SK-N-SH (cell line): ENCODE measurements around the gene CLCN2. TPM values are rescaled to one million over a fixed set of nuclear protein-coding genes. Genes with fewer than 3 reads are reported as not detected.

ENCODE experiments used
- CTCF ChIA-PET: fragments of 300-600, 350-600 bp; formaldehyde crosslinking; extraction: SDS; loops from one replicate; lab custom pipeline; 2021; lab: Yijun Ruan, JAX
- POLR2A ChIA-PET: fragments of 350-600 bp; sonication (Branson Sonifier 250); formaldehyde crosslinking; extraction: SDS; loops from one replicate; lab custom pipeline; 2020; ENCODE audit warnings: antibody characterized with exemption, inconsistent platforms; lab: Yijun Ruan, JAX
- DNase-seq: peaks from one replicate; pipeline ENCODE4 v3.0.0; 2012
- H2AFZ ChIP-seq: fragments of 200-600 bp; sonication (generic); 2 replicates; pipeline ENCODE4 v1.8.1; 2016; ENCODE audit warnings: antibody characterized with exemption, mild to moderate bottlenecking, low read depth
- H3F3A ChIP-seq: fragments of 200-600 bp; sonication (generic); replicated peaks from 2 replicates; pipeline ENCODE3; 2016; ENCODE audit warnings: antibody characterized with exemption, mild to moderate bottlenecking; ENCODE audit not compliant: insufficient read depth
- H3K27ac ChIP-seq, 2 experiments: fragments of 200-500 bp in 1 of 2; fragments of 200-600 bp in 1 of 2; sonication (Bioruptor generic) in 1 of 2; sonication (generic), shearing (Covaris generic) in 1 of 2; 2 replicates each; pipeline versions ENCODE4 v1.5.1 to v1.6.1; 2014 to 2016; ENCODE audit warnings: low read depth in 2 of 2, inconsistent platforms in 1 of 2, low read length in 1 of 2, mild to moderate bottlenecking in 1 of 2, mixed read lengths in 1 of 2
- H3K27me3 ChIP-seq: fragments of 200-600 bp; sonication (generic), shearing (Covaris generic); 2 replicates; pipeline ENCODE4 v1.6.1; 2016; ENCODE audit warnings: mixed run types; ENCODE audit not compliant: insufficient read depth
- H3K36me3 ChIP-seq, 2 experiments: fragments of 200-500 bp in 1 of 2; fragments of 200-600 bp in 1 of 2; sonication (Bioruptor generic) in 1 of 2; sonication (generic) in 1 of 2; replicated peaks in 1 of 2; 2 replicates each; pipeline versions ENCODE3 to v1.5.1; 2014 to 2016; ENCODE audit warnings: low read length in 1 of 2, mild to moderate bottlenecking in 1 of 2; ENCODE audit not compliant: insufficient read depth in 2 of 2, control insufficient read depth in 1 of 2
- H3K4me1 ChIP-seq, 2 experiments: fragments of 200-500 bp in 1 of 2; fragments of 200-600 bp in 1 of 2; sonication (Bioruptor generic) in 1 of 2; sonication (generic), shearing (Covaris generic) in 1 of 2; 2 replicates each; pipeline versions ENCODE4 v1.5.1 to v1.6.1; 2014 to 2016; ENCODE audit warnings: low read depth in 1 of 2, low read length in 1 of 2, mixed run types in 1 of 2; ENCODE audit not compliant: insufficient read depth in 2 of 2, control insufficient read depth in 1 of 2
- H3K4me2 ChIP-seq: fragments of 200-600 bp; sonication (generic), shearing (Covaris generic); 2 replicates; pipeline ENCODE4 v1.6.1; 2017; ENCODE audit warnings: mixed run types
- H3K4me3 ChIP-seq, 2 experiments: fragments of 200-500 bp in 1 of 2; fragments of 200-600 bp in 1 of 2; sonication (Bioruptor generic) in 1 of 2; sonication (generic), shearing (Covaris generic) in 1 of 2; 2 replicates each; pipeline versions ENCODE4 v1.5.1 to v1.8.1; 2014 to 2016; ENCODE audit warnings: low read depth in 2 of 2, inconsistent platforms in 1 of 2, low read length in 1 of 2, mild to moderate bottlenecking in 1 of 2, mixed read lengths in 1 of 2, moderate library complexity in 1 of 2
- H3K79me2 ChIP-seq: fragments of 200-600 bp; sonication (generic); 2 replicates; pipeline ENCODE4 v1.8.1; 2017; ENCODE audit warnings: mild to moderate bottlenecking; ENCODE audit not compliant: insufficient read depth
- H3K9ac ChIP-seq: fragments of 200-600 bp; sonication (generic); 2 replicates; pipeline ENCODE4 v1.6.1; 2017; ENCODE audit warnings: mixed run types
- H3K9me2 ChIP-seq: fragments of 200-600 bp; sonication (generic); 2 replicates; pipeline ENCODE4 v1.6.1; 2017; ENCODE audit warnings: mixed run types
- H3K9me3 ChIP-seq: fragments of 200-600 bp; sonication (generic); 2 replicates; pipeline ENCODE4 v1.6.1; 2017; ENCODE audit warnings: mixed run types, mild to moderate bottlenecking, moderate library complexity
- H4K20me1 ChIP-seq: fragments of 200-600 bp; sonication (generic); 2 replicates; pipeline ENCODE4 v1.6.1; 2017; ENCODE audit warnings: mild to moderate bottlenecking, mixed run types; ENCODE audit not compliant: insufficient read depth
- EP300 ChIP-seq, 2 experiments: IDR thresholded peaks; 2 replicates each; pipeline versions ENCODE4 v1.4.0 to v1.6.1; 2012; ENCODE audit warnings: borderline replicate concordance in 1 of 2, low read depth in 1 of 2, low read length in 1 of 2
- EZH2phosphoT487 ChIP-seq: fragments of 200-600 bp; sonication (generic); IDR thresholded peaks from 2 replicates; pipeline ENCODE4 v1.6.1; 2017; ENCODE audit warnings: low read depth, mixed run types, mild to moderate bottlenecking, antibody characterized with exemption, moderate library complexity, borderline replicate concordance
- FOSL2 ChIP-seq: IDR thresholded peaks from 2 replicates; pipeline ENCODE4 v1.4.0; 2012; ENCODE audit warnings: low read depth, mild to moderate bottlenecking, moderate library complexity, borderline replicate concordance
- FOXJ3 ChIP-seq: sonication (generic); formaldehyde crosslinking; IDR thresholded peaks from 2 replicates; pipeline ENCODE4 v1.5.1; 2020; ENCODE audit warnings: mild to moderate bottlenecking, missing genetic modification reagents
- FOXM1 ChIP-seq: IDR thresholded peaks from 2 replicates; pipeline ENCODE4 v1.4.0; 2012; ENCODE audit warnings: low read depth, mild to moderate bottlenecking
- GABPA ChIP-seq: IDR thresholded peaks from 2 replicates; pipeline ENCODE4 v1.4.0; 2012; ENCODE audit warnings: low read depth, mild to moderate bottlenecking
- GATA2 ChIP-seq: sonication (generic); formaldehyde crosslinking; IDR thresholded peaks from 2 replicates; pipeline ENCODE4 v1.5.0; 2020; ENCODE audit warnings: mild to moderate bottlenecking, missing genetic modification reagents
- IRF3 ChIP-seq: fragments of 150-350 bp; IDR thresholded peaks from 2 replicates; pipeline ENCODE4 v1.6.1; 2016; ENCODE audit warnings: mild to moderate bottlenecking, low read depth, low read length
- NRF1 ChIP-seq: IDR thresholded peaks from 2 replicates; pipeline ENCODE4 v1.6.1; 2012; ENCODE audit warnings: low read depth, mild to moderate bottlenecking, low read length
- RAD21 ChIP-seq: IDR thresholded peaks from 2 replicates; pipeline ENCODE4 v1.6.1; 2012; ENCODE audit warnings: mild to moderate bottlenecking, low read length
- RCOR1 ChIP-seq: fragments of 150-350 bp; IDR thresholded peaks from 2 replicates; pipeline ENCODE4 v1.6.1; 2017; ENCODE audit warnings: antibody characterized with exemption, low read length
- REST ChIP-seq: IDR thresholded peaks from 2 replicates; pipeline ENCODE4 v1.6.1; 2012; ENCODE audit warnings: mild to moderate bottlenecking, low read depth, low read length, moderate library complexity
- RXRA ChIP-seq: IDR thresholded peaks from 2 replicates; pipeline ENCODE4 v1.4.0; 2012; ENCODE audit warnings: low read depth, mild to moderate bottlenecking, borderline replicate concordance
- SIN3A ChIP-seq: IDR thresholded peaks from 2 replicates; pipeline ENCODE4 v1.6.1; 2012; ENCODE audit warnings: low read depth, mild to moderate bottlenecking, low read length, moderate library complexity, borderline replicate concordance
- SMC3 ChIP-seq: IDR thresholded peaks from 2 replicates; pipeline ENCODE4 v1.6.1; 2012; ENCODE audit warnings: low read depth, low read length, improper control_type of control experiment
- TEAD4 ChIP-seq: IDR thresholded peaks from 2 replicates; pipeline ENCODE4 v1.4.0; 2012; ENCODE audit warnings: mild to moderate bottlenecking, borderline replicate concordance; ENCODE audit not compliant: insufficient read depth
- USF1 ChIP-seq: IDR thresholded peaks from 2 replicates; pipeline ENCODE4 v1.4.0; 2012; ENCODE audit warnings: low read depth, borderline replicate concordance
- YY1 ChIP-seq: IDR thresholded peaks from 2 replicates; pipeline ENCODE4 v1.4.0; 2012; ENCODE audit warnings: low read depth, mild to moderate bottlenecking
- WGBS: methylation state at CpG from one replicate; pipeline ENCODE4 v1.1.6; 2017; ENCODE audit warnings: low lambda C conversion rate; 5-methylcytosine and 5-hydroxymethylcytosine counted together
- polyA plus RNA-seq, 3 experiments: library from polyadenylated mRNA; depleted of rRNA; stranded (reverse); fragments of >200 nt; gene quantifications; 2 replicates each; pipeline ENCODE4 v1.2.3, GENCODE V29; 2012
- TF ChIP-seq, protein P1 (sequence below): IDR thresholded peaks from 2 replicates; pipeline ENCODE4; 2012

Gene CLCN2
- polyA plus RNA-seq, 1 of the 3 experiments (the other 2 are of a cell fraction): 9.1 TPM

DNA sequence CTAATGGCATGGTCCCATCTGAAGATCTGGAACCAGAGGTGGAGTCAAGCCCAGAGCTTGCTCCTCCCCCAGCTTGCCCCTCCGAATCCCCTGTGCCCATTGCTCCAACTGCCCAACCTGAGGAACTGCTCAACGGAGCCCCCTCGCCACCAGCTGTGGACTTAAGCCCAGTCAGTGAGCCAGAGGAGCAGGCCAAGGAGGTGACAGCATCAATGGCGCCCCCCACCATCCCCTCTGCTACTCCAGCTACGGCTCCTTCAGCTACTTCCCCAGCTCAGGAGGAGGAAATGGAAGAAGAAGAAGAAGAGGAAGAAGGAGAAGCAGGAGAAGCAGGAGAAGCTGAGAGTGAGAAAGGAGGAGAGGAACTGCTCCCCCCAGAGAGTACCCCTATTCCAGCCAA, 39.7 kb downstream of the CLCN2 start:
- peak; percentile 4 for DNase-seq
- peaks cover 96% of the 10 kb centered on the region for H3K79me2 ChIP-seq
- no peak overlapping the region for H3K4me3 ChIP-seq
- peaks cover 85% of the 10 kb centered on the region for H4K20me1 ChIP-seq
- peaks cover 44% of the 10 kb centered on the region for H3F3A ChIP-seq
- CTCF ChIA-PET: interaction anchor here (1.1 to 1.8 kb wide), 3 partner anchors 13 to 50 kb away, joined by 4 read pairs; no protein-coding TSS in a partner anchor
- H3K27me3 ChIP-seq: no peaks in the 10 kb centered on the region
- no peak overlapping the region for H3K9ac ChIP-seq
- H3K4me1 ChIP-seq: peaks cover 23 to 34% of the 10 kb centered on the region in 2 experiments; a peak in 3 of 4 replicates
- H3K4me2 ChIP-seq: no peak overlapping the region
- TF ChIP-seq RAD21 (no peak), GATA2 (CRISPR knock-in tag) (no peak), RXRA (no peak), EP300 (IDR thresholded peaks at IDR 0.05; ENCODE audit: borderline replicate concordance in 1 of 2, low read depth in 1 of 2, low read length in 1 of 2) (no peak), RCOR1 (no peak), YY1 (no peak), SIN3A (no peak)
- H3K36me3 ChIP-seq: peaks cover 76 to 77% of the 10 kb centered on the region in 2 experiments
- POLR2A ChIA-PET: interaction anchor here (0.6 kb wide), 1 partner anchor 17 kb away, joined by 3 read pairs; no protein-coding TSS in a partner anchor
- no peaks in the 10 kb centered on the region for H3K9me2 ChIP-seq
- H2AFZ ChIP-seq: no peak overlapping the region
- WGBS: 96% methylated on average over 5 of the region's 5 CpGs
- peak overlapping the region; percentile 2 to 5; a peak in 2 of 4 replicates for H3K27ac ChIP-seq
- H3K9me3 ChIP-seq: no peaks in the 10 kb centered on the region

GRCh38 chr3:184320104-184320445, 41.3 kb downstream of the CLCN2 start:
- Histone ChIP-seq H3K27ac (peak overlapping the region; percentile 82 to 89; a peak in 3 of 4 replicates), H3K9ac (peak overlapping the region; percentile 52; the same call in 1 of the 2 replicates), H4K20me1 (peaks cover 80% of the 10 kb centered on the region)
- TF ChIP-seq EZH2phosphoT487 (no peak), IRF3 (no peak), USF1 (no peak), SMC3 (no peak), YY1 (no peak), REST (0 out of 2 replicates have a peak, but pooled peaks have one; percentile 36), GABPA (no peak), TEAD4 (no peak), RAD21 (no peak), SIN3A (peak; percentile 30; the same call in 1 of the 2 replicates), NRF1 (no peak), FOXM1 (no peak), GATA2 (CRISPR knock-in tag) (no peak), RXRA (no peak), FOSL2 (peak; percentile 89), FOXJ3 (CRISPR knock-in tag) (no peak)
- TF ChIP-seq, protein P1, sequence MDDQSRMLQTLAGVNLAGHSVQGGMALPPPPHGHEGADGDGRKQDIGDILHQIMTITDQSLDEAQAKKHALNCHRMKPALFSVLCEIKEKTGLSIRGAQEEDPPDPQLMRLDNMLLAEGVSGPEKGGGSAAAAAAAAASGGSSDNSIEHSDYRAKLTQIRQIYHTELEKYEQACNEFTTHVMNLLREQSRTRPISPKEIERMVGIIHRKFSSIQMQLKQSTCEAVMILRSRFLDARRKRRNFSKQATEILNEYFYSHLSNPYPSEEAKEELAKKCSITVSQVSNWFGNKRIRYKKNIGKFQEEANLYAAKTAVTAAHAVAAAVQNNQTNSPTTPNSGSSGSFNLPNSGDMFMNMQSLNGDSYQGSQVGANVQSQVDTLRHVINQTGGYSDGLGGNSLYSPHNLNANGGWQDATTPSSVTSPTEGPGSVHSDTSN: no peak

More at GRCh38 chr3:184320104-184320445, 41.3 kb downstream of the CLCN2 start:
- Histone ChIP-seq H2AFZ (no peak overlapping the region), H3K36me3 (peaks cover 60 to 61% of the 10 kb centered on the region in 2 experiments), H3K79me2 (peaks cover 96% of the 10 kb centered on the region), H3K4me1 (peaks cover 31 to 34% of the 10 kb centered on the region in 2 experiments; a peak in 3 of 4 replicates), H3K9me2 (no peaks in the 10 kb centered on the region), H3K9me3 (no peaks in the 10 kb centered on the region), H3K4me2 (peak overlapping the region; percentile 81; the same call in 1 of the 2 replicates), H3F3A (peaks cover 36% of the 10 kb centered on the region), H3K27me3 (no peaks in the 10 kb centered on the region), H3K4me3 (no peak overlapping the region)
- peak; percentile 71 for DNase-seq
- 9% methylated on average over 3 of the region's 4 CpGs for WGBS
- POLR2A ChIA-PET: interaction anchor here (1.0 kb wide), 2 partner anchors 9 to 15 kb away, joined by 3 read pairs; no protein-coding TSS in a partner anchor
- CTCF ChIA-PET: interaction anchor here (0.7 to 1.4 kb wide), 2 partner anchors 17 to 71 kb away, joined by 3 read pairs; partner anchors contain the start of genes EEF1AKMT4 and FAM131A
